ENCODE measurements around the gene TRAPPC14. TPM values are rescaled to one million over a fixed set of nuclear protein-coding genes. Genes with fewer than 3 reads are reported as not detected.
"Not testable (repeated sequence)": the region's sequence is repeated elsewhere in the genome, so short reads cannot be mapped to it uniquely, and the experiment has no call there.

Gene TRAPPC14
- polyA plus RNA-seq, 4 donors, result 20.2 to 24.5 (median 21.3) TPM

DNA sequence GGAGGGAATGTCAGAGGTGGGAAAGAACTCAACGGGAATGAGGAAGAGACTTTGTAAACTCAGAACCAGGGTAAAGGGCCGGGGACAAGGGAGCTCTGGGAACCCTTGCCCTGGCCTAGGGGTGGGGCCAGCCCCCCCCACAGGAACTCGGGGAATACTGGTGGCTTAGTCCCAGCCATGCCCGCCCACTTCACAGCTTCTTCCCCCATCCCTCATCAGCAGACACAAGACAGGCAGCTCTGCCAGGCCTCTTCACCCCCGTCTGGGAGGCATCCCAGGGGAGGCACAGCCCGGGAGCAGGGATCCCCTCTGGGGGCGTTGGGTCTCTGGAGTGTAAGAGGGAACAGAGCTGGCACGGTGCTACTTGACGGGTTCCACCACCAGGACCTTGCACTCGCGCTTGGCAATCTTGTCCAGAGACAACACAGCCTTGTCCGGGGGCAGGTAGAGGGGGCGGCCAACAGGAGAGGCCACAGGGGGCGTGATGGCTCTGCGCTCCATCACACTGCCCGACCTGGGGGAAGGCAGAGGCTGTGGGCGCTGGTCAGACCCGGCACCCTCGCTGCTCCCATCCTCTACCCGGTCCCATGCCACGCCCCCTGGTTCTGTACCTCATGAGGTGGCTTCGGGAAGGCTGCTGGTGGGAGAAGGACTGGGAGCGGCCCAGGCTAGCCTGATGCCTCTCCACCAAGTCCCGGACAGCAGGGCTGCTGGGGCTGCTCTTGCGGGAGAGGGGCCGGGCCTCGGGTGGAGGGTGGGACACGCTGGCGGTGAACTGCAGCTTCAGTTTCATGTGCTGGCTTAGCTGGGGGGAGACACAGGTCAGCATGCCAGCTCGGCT lies 3.7 kb downstream of the TRAPPC14 start:
- DNase-seq (ENCODE audit: low read depth in 4 of 4, low spot score in 3 of 4), result no peak

DNA sequence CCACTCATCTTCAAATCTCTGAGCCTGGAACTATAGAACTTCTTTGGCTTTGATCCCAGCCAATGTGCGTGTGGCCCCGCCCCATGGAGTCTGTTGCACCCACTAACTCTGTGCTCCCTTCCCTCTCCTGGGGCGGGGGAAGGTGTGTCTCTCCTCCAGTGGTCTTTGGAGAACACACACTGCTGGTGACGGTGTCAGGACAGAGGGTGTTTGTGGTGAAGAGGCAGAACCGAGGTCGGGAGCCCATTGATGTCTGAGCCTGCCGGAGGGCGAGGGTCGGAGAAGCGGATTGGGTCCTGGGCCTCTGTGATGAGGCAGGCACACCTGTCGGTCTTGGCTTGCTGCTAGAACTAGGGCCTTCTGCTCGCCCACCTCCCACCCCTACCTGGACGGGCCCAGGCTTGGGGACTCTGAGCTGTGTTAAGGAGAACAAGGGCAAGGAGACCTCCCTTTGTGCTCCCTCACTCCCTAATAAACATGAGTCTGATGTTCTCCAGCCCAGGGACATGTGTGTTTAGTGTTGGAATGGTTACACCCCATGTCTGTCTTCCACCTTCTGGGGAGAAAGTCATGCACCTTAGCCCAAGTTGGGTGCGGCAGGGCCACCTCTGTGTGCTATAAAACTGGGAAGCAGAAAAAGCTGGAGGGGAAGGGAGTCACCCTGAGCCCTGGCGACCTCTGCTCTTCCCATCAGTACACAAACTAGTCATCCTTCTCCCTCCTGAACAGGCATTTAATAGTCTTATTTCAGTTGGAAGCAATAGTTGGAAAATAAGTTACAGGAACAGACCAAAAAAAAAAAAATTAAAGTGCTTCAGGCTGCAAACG lies 4.6 kb downstream of the TRAPPC14 start:
- DNase-seq (ENCODE audit: low read depth in 4 of 4, low spot score in 3 of 4), result no peak

GRCh38 chr7:100152937-100153666 lies 5.4 kb downstream of the TRAPPC14 start:
- DNase-seq (ENCODE audit: low read depth in 4 of 4, low spot score in 3 of 4), result no peak

DNA sequence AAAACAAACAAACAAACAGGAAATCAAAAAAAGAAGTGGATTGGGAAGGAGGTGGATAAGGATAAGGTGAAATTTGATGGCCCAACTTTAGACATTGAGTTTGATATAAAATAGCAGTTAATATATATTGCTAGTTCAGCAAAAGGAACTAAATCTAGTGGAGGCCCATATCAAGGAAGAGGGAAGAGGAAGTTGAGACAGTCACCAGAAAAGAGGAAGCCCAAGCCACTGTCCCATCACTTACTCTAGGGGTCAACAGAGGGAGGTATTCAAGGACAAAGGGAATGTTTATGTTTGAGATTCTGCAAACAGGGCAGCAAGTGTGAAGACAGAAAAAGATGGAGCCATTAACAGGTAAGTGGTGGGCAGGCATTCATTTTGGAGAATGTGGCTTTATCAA lies 6.1 kb downstream of the TRAPPC14 start:
- DNase-seq (ENCODE audit: low read depth in 4 of 4, low spot score in 3 of 4), result no peak

GRCh38 chr7:100148559-100149328 lies 9.8 kb downstream of the TRAPPC14 start, which contains the start of gene LAMTOR4:
TSS of gene LAMTOR4 (plus strand) at chr7:100148918. CDS start at chr7:100148973, 55 bp downstream.
- DNase-seq (ENCODE audit: low read depth in 4 of 4, low spot score in 3 of 4), result peak; percentile 93 to 97 (median 95)

DNA sequence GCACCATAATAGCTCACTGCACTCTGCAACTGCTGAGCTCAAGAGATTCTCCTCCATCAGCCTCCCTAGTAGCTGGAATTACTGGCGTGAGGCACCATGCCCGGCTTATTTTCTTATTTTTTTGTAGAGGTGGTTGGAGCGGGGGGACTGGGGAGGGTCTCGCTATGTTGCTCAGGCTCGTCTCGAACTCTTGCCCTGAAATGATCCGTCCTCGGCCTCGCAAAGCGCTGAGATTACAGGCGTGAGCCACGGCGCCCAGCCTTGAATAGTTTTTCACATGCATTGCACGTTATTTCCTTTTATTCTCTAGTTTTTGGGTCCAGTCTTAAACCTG lies 10.3 kb downstream of the TRAPPC14 start:
- DNase-seq (ENCODE audit: low read depth in 4 of 4, low spot score in 3 of 4), result no peak

GRCh38 chr7:100147278-100147677 lies 11.2 kb downstream of the TRAPPC14 start:
- DNase-seq (ENCODE audit: low read depth in 4 of 4, low spot score in 3 of 4), result no peak

GRCh38 chr7:100146350-100146749 lies 12.2 kb downstream of the TRAPPC14 start:
- DNase-seq (ENCODE audit: low read depth in 4 of 4, low spot score in 3 of 4), result not testable (repeated sequence)

DNA sequence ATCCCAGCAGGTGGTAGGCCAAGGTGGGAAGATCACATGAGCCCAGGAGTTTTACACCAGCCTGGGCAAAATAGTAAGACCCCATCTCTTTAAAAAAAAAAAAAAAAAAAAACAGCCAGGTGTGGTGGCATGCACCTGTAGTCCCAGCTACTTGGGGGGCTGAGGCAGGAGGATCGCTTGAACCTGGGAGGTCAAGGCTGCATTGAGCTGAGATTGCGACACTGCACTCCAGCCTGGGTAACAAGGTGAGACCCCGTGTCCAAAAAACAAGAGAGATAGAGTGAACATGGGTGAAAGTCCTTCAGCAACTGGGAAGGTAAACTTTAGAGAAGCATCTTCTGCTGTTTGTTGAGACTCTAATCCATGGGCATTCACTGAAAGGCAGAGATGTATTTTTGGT lies 16.1 kb downstream of the TRAPPC14 start:
- no peak for DNase-seq (ENCODE audit: low read depth in 4 of 4, low spot score in 3 of 4)

DNA sequence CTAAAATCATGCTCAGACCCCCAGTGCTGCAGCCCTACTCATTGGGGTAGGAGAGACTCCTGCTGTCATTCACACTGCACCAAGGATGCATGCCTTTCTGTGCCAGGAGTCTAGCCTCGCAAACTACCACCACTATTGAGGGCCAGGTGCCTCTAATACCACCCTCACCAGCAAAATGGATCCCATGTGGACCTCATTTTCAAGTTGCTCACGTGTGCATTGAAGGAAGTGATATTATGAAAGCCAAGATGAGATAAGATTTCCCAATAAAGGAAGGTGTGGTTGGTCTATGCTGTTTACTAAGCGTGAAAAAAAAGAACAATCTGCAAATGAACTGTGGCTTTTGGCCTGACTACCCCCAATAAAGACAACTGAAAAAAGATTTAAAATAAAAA lies 17.0 kb downstream of the TRAPPC14 start:
- DNase-seq (ENCODE audit: low read depth in 4 of 4, low spot score in 3 of 4), result no peak

DNA sequence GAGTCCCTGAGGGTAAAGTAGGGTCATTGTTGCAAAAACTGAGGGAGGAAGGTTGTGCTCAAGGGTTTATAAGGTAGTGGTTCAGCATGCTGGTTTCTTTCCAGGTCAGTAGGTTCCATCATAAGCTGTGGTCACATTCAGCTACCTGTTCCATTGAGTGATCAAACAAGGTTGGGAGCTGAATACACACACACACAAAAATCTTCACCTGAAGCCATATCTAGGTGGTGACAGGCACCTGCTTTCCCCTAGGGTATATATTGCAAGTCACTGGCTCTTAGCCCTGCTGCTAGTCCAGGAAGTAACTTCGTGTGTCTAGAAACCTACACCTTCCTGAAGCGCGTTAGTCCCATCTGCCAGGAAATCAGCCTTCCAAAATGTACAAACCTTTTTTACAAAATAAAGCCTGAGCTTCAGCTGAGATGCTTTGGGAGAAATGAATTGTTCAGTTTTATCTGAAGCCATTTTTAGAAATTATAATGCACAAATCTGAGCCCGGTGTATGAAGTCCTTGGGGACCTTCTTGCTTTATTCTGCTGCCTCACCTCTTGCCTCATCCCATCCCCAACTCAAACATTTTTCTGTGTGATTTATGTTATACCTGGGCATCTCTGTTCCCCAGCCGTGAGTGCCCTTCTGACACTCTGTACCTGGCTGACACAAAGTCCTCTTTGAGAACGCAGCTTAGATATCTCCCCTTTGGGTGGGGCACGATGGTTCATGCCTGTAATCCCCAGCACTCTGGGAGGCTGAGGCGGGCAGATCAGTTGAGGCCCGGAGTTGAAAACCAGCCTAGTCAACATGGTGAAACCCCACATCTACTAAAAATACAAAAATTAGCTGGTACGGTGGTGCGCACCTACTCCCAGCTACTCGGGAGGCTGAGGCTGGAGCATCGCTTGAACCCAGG lies 20.4 kb downstream of the TRAPPC14 start:
- DNase-seq (ENCODE audit: low read depth in 4 of 4, low spot score in 3 of 4), result no peak

- DNase-seq (ENCODE audit: low read depth in 4 of 4, low spot score in 3 of 4), result no peak
These were observed 25.8 kb downstream of the TRAPPC14 start for GRCh38 chr7:100132697-100133151.

DNA sequence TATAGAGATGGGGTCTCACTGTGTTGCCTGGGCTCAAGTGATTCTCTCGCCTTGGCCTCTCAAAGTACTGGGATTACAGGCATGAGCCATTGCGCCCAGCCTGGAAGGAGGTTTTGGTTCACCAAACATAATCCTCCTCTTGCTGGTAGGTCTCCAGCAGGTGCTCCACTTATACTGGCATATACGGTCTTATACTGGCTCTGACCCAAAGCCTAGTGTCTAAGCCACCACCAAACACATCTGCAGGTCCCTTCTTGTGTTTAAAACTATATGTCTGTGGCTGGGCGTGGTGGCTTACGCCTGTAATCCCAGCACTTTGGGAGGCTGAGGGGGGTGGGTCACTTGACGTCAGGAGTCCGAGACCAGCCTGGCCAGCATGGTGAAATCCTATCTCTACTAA lies 26.4 kb downstream of the TRAPPC14 start:
- DNase-seq (ENCODE audit: low read depth in 4 of 4, low spot score in 3 of 4), result no peak

GRCh38 chr7:100130608-100131453 lies 27.7 kb downstream of the TRAPPC14 start:
- peak in 2 of 4 donors; percentile 37 to 69 for DNase-seq (ENCODE audit: low read depth in 4 of 4, low spot score in 3 of 4)

GRCh38 chr7:100130220-100130607 lies 28.3 kb downstream of the TRAPPC14 start:
- DNase-seq (ENCODE audit: low read depth in 4 of 4, low spot score in 3 of 4), result not testable (repeated sequence)

- DNase-seq (ENCODE audit: low read depth in 4 of 4, low spot score in 3 of 4), result no peak
These were observed 29.9 kb downstream of the TRAPPC14 start for GRCh38 chr7:100128637-100128963.

- no peak for DNase-seq (ENCODE audit: low read depth in 4 of 4, low spot score in 3 of 4)
These were observed 30.5 kb downstream of the TRAPPC14 start for GRCh38 chr7:100127866-100128636.

Data from right renal pelvis (tissue), 4 donors.